ENCODE data around the gene PTPRT. TPM values are rescaled to one million over a fixed set of nuclear protein-coding genes. Genes with fewer than 3 reads are reported as not detected.

PTPRT gene
- total RNA-seq, 4 donors from 2014 or later: under 0.01 to 0.64 (median 0.40) TPM

DNA sequence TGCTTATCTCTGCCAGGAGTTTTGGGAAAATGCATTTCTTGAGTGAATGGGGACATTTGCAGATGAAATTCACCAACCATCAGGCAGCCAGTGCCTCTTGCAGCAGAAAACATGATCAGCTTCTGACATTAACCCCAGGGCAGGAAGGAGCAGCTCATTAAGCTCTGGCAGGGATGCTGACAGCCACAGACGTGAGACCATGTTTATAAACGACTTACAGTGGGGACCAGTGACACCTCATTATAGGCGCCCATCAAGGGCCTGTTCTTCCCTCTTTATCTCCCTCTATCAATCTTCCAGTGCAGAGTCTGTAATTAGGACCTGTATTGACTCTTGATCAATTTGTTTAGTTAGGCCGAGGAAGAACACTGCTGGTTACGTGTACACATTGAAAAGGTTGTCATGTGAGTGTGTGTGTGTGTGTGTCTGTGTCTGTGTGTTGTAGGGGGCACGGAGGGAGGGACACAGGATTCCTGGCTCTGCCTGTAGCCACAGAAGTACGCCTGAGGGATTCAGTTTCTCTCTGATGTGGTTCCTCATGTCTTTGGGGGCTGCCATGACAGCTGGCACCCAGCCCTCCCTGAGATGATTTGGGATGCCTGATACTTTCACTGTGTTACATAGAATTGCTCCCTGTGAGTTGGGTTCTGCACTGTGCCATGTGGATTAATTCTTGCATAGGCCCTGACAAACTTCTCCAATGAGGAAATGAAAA lies 1143.2 kb downstream of the PTPRT start:
- TF ChIP-seq, protein P1, sequence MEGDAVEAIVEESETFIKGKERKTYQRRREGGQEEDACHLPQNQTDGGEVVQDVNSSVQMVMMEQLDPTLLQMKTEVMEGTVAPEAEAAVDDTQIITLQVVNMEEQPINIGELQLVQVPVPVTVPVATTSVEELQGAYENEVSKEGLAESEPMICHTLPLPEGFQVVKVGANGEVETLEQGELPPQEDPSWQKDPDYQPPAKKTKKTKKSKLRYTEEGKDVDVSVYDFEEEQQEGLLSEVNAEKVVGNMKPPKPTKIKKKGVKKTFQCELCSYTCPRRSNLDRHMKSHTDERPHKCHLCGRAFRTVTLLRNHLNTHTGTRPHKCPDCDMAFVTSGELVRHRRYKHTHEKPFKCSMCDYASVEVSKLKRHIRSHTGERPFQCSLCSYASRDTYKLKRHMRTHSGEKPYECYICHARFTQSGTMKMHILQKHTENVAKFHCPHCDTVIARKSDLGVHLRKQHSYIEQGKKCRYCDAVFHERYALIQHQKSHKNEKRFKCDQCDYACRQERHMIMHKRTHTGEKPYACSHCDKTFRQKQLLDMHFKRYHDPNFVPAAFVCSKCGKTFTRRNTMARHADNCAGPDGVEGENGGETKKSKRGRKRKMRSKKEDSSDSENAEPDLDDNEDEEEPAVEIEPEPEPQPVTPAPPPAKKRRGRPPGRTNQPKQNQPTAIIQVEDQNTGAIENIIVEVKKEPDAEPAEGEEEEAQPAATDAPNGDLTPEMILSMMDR (IDR thresholded peaks at IDR 0.05): no peak
- TF ChIP-seq EP300 (IDR thresholded peaks at IDR 0.05; ENCODE audit: low read depth) (no peak), POLR2AphosphoS5 (IDR thresholded peaks at IDR 0.05) (no peak), POLR2A (IDR thresholded peaks at IDR 0.05) (no peak)
- H3K36me3 ChIP-seq: no peaks in the 10 kb centered on the region
- H3K4me3 ChIP-seq: no peak overlapping the region
- DNase-seq: no peak
- 26 to 54% methylated on average over 3 to 7 of the region's 7 CpGs for WGBS, 2 donors (ENCODE audit: low coverage in 1 of 2)
- in situ Hi-C loops (cut with MboI; ENCODE audit: low pct_ligation_motif_present in 1 of 4, low pct_unique_long_range_greater_than_20kb in 1 of 4, low sequenced_read_pairs in 3 of 4): no loop called here
- H3K27me3 ChIP-seq: no peaks in the 10 kb centered on the region
- intact Hi-C loops (cut with DNase I; ENCODE audit: low total_unique reads): no loop called here
- H3K27ac ChIP-seq: no peak overlapping the region
- H3K4me1 ChIP-seq: no peaks in the 10 kb centered on the region
- H3K9me3 ChIP-seq: no peaks in the 10 kb centered on the region

- TF ChIP-seq POLR2A (IDR thresholded peaks at IDR 0.05) (no peak), EP300 (IDR thresholded peaks at IDR 0.05; ENCODE audit: low read depth) (no peak), POLR2AphosphoS5 (IDR thresholded peaks at IDR 0.05) (no peak)
- TF ChIP-seq, protein P1 (IDR thresholded peaks at IDR 0.05): no peak
- Histone ChIP-seq H3K36me3 (no peaks in the 10 kb centered on the region), H3K9me3 (no peaks in the 10 kb centered on the region), H3K4me3 (no peak overlapping the region), H3K4me1 (no peaks in the 10 kb centered on the region), H3K27ac (no peak overlapping the region), H3K27me3 (no peaks in the 10 kb centered on the region)
- WGBS, 2 donors (ENCODE audit: low coverage in 1 of 2): 66 to 71% methylated on average over 2 of the region's 2 CpGs
- intact Hi-C loops (cut with DNase I; ENCODE audit: low total_unique reads) (no loop called here), in situ Hi-C loops (cut with MboI; ENCODE audit: low pct_ligation_motif_present in 1 of 4, low pct_unique_long_range_greater_than_20kb in 1 of 4, low sequenced_read_pairs in 3 of 4) (no loop called here)
- DNase-seq: no peak
Measured at GRCh38 chr20:42043921-42044320, 1145.8 kb downstream of the PTPRT start.

GRCh38 chr20:42041000-42041565 lies 1148.6 kb downstream of the PTPRT start:
- intact Hi-C loops (cut with DNase I; ENCODE audit: low total_unique reads): no loop called here
- no peak overlapping the region for H3K4me3 ChIP-seq
- H3K36me3 ChIP-seq: no peaks in the 10 kb centered on the region
- in situ Hi-C loops (cut with MboI; ENCODE audit: low pct_ligation_motif_present in 1 of 4, low pct_unique_long_range_greater_than_20kb in 1 of 4, low sequenced_read_pairs in 3 of 4): no loop called here
- no peaks in the 10 kb centered on the region for H3K4me1 ChIP-seq
- no peak for DNase-seq
- TF ChIP-seq EP300 (IDR thresholded peaks at IDR 0.05; ENCODE audit: low read depth): no peak
- no peak for TF ChIP-seq POLR2A (IDR thresholded peaks at IDR 0.05)
- TF ChIP-seq, protein P1 (IDR thresholded peaks at IDR 0.05): no peak
- TF ChIP-seq POLR2AphosphoS5 (IDR thresholded peaks at IDR 0.05): no peak
- no peaks in the 10 kb centered on the region for H3K9me3 ChIP-seq
- WGBS, 2 donors (ENCODE audit: low coverage in 1 of 2): 43% methylated on average over 6 of the region's 6 CpGs; no CpG with 5 or more reads in 1 of the 2 donors
- H3K27me3 ChIP-seq: no peaks in the 10 kb centered on the region
- no peak overlapping the region for H3K27ac ChIP-seq

- Histone ChIP-seq H3K4me1 (no peaks in the 10 kb centered on the region), H3K36me3 (no peaks in the 10 kb centered on the region), H3K4me3 (no peak overlapping the region), H3K27ac (no peak overlapping the region), H3K9me3 (no peaks in the 10 kb centered on the region), H3K27me3 (no peaks in the 10 kb centered on the region)
- WGBS, 2 donors (ENCODE audit: low coverage in 1 of 2): 74% methylated on average over 1 of the region's 1 CpG; no CpG with 5 or more reads in 1 of the 2 donors
- intact Hi-C loops (cut with DNase I; ENCODE audit: low total_unique reads): no loop called here
- no peak for TF ChIP-seq POLR2AphosphoS5 (IDR thresholded peaks at IDR 0.05)
- no peak for TF ChIP-seq POLR2A (IDR thresholded peaks at IDR 0.05)
- TF ChIP-seq, protein P1 (IDR thresholded peaks at IDR 0.05): no peak
- no peak for TF ChIP-seq EP300 (IDR thresholded peaks at IDR 0.05; ENCODE audit: low read depth)
- in situ Hi-C loops (cut with MboI; ENCODE audit: low pct_ligation_motif_present in 1 of 4, low pct_unique_long_range_greater_than_20kb in 1 of 4, low sequenced_read_pairs in 3 of 4): no loop called here
- no peak for DNase-seq
Measured at GRCh38 chr20:42027746-42028268, 1161.9 kb downstream of the PTPRT start.

Measured in transverse colon (tissue), 4 donors.